Smooth muscle cell (in vitro differentiated cells): ENCODE data around the gene PTPN4. TPM values are rescaled to one million over a fixed set of nuclear protein-coding genes. Genes with fewer than 3 reads are reported as not detected.

Source experiments
- DNase-seq: peaks from one replicate; lab custom pipeline; 2025; ENCODE audit not compliant: unreplicated experiment; lab: John Stamatoyannopoulos, UW
- H2AFZ ChIP-seq: fragments of 200-600 bp; sonication (generic); 2 replicates; pipeline ENCODE4 v1.6.0; 2016; ENCODE audit warnings: antibody characterized with exemption, low read depth, mild to moderate bottlenecking
- H3F3A ChIP-seq: fragments of 200-600 bp; sonication (generic); 2 replicates; pipeline ENCODE4 v1.6.0; 2017; ENCODE audit warnings: antibody characterized with exemption, low read depth
- H3K27ac ChIP-seq: fragments of 200-600 bp; sonication (generic); 2 replicates; pipeline ENCODE4 v1.5.1; 2016; ENCODE audit warnings: low read depth, mild to moderate bottlenecking
- H3K27me3 ChIP-seq: fragments of 200-600 bp; sonication (generic); 2 replicates; pipeline ENCODE4 v1.6.1; 2016; ENCODE audit warnings: low read depth, mild to moderate bottlenecking
- H3K36me3 ChIP-seq: fragments of 200-600 bp; sonication (generic); 2 replicates; pipeline ENCODE4 v1.5.1; 2016; ENCODE audit warnings: low read depth
- H3K4me1 ChIP-seq: fragments of 200-600 bp; sonication (generic); 2 replicates; pipeline ENCODE4 v1.5.1; 2016; ENCODE audit warnings: low read depth
- H3K4me2 ChIP-seq: fragments of 200-600 bp; sonication (generic); 2 replicates; pipeline ENCODE4 v1.6.0; 2016; ENCODE audit warnings: mild to moderate bottlenecking
- H3K4me3 ChIP-seq: fragments of 200-600 bp; sonication (generic); 2 replicates; pipeline ENCODE4 v1.5.1; 2016; ENCODE audit warnings: mild to moderate bottlenecking
- H3K79me2 ChIP-seq: fragments of 200-600 bp; sonication (generic); 2 replicates; pipeline ENCODE4 v1.6.0; 2016; ENCODE audit warnings: low read depth, mild to moderate bottlenecking
- H3K9ac ChIP-seq: fragments of 200-600 bp; sonication (generic); 2 replicates; pipeline ENCODE4 v1.6.0; 2016; ENCODE audit warnings: low read depth
- H3K9me3 ChIP-seq: fragments of 200-600 bp; sonication (generic); replicated peaks from 2 replicates; pipeline ENCODE4 v1.5.1; 2016; ENCODE audit warnings: low read depth
- H4K20me1 ChIP-seq: fragments of 200-600 bp; sonication (generic); 2 replicates; pipeline ENCODE4 v1.6.0; 2016; ENCODE audit warnings: low read depth
- WGBS: methylation state at CpG from one replicate; pipeline ENCODE4 v1.1.7; 2016; ENCODE audit warnings: low lambda C conversion rate; 5-methylcytosine and 5-hydroxymethylcytosine counted together
- polyA plus RNA-seq: library from polyadenylated mRNA; unstranded; fragments of >200 nt; fragmentation: Nextera tagmentation; extraction: Ambion mirVana; gene quantifications from 2 replicates; pipeline ENCODE4 v1.2.1, GENCODE V29; 2016
- total RNA-seq: library from RNA; depleted of rRNA; stranded (reverse); fragments of >200 nt; gene quantifications from 2 replicates; pipeline ENCODE4 v1.2.3, GENCODE V29; 2014
- TF ChIP-seq, protein P1 (sequence below): fragments of 200-600 bp; sonication (generic); IDR thresholded peaks from 2 replicates; pipeline ENCODE4 v1.5.1; 2017; ENCODE audit warnings: borderline replicate concordance, mild to moderate bottlenecking, antibody characterized with exemption; ENCODE audit not compliant: insufficient read depth, poor library complexity, severe bottlenecking

Gene PTPN4
- total and polyA plus RNA-seq, 2 experiments from 2014 or later, result 9.7 to 26.2 TPM

- peak overlapping the region; percentile 51 for H3K27ac ChIP-seq
- peaks cover 19% of the 10 kb centered on the region for H4K20me1 ChIP-seq
- no peaks in the 10 kb centered on the region for H3K36me3 ChIP-seq
- WGBS, result 49% methylated on average over 8 of the region's 8 CpGs
- peaks cover 36% of the 10 kb centered on the region for H3K79me2 ChIP-seq
- H2AFZ ChIP-seq, result peak overlapping the region; percentile 97
- DNase-seq, result no peak
- H3F3A ChIP-seq, result no peaks in the 10 kb centered on the region
- H3K27me3 ChIP-seq, result no peaks in the 10 kb centered on the region
- TF ChIP-seq, protein P1, sequence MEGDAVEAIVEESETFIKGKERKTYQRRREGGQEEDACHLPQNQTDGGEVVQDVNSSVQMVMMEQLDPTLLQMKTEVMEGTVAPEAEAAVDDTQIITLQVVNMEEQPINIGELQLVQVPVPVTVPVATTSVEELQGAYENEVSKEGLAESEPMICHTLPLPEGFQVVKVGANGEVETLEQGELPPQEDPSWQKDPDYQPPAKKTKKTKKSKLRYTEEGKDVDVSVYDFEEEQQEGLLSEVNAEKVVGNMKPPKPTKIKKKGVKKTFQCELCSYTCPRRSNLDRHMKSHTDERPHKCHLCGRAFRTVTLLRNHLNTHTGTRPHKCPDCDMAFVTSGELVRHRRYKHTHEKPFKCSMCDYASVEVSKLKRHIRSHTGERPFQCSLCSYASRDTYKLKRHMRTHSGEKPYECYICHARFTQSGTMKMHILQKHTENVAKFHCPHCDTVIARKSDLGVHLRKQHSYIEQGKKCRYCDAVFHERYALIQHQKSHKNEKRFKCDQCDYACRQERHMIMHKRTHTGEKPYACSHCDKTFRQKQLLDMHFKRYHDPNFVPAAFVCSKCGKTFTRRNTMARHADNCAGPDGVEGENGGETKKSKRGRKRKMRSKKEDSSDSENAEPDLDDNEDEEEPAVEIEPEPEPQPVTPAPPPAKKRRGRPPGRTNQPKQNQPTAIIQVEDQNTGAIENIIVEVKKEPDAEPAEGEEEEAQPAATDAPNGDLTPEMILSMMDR, result no peak
- peaks cover 16% of the 10 kb centered on the region for H3K4me1 ChIP-seq
- H3K4me3 ChIP-seq, result peak overlapping the region; percentile 89
- no peaks in the 10 kb centered on the region for H3K9me3 ChIP-seq
- peak overlapping the region; percentile 72 for H3K9ac ChIP-seq
- H3K4me2 ChIP-seq, result peak overlapping the region; percentile 95
Observed at GRCh38 chr2:120012363-120012762, 252.6 kb downstream of the PTPN4 start.

- Histone ChIP-seq H3K27ac (peak within 1 kb of the TSS; percentile 51), H3K36me3 (no peaks in the 10 kb centered on the region), H3K4me1 (peaks cover 16% of the 10 kb centered on the region), H4K20me1 (peaks cover 22% of the 10 kb centered on the region), H2AFZ (peak within 1 kb of the TSS; percentile 97), H3K27me3 (no peaks in the 10 kb centered on the region), H3K4me3 (peak within 1 kb of the TSS; percentile 89), H3K4me2 (peak within 1 kb of the TSS; percentile 95), H3K79me2 (peaks cover 42% of the 10 kb centered on the region), H3F3A (no peaks in the 10 kb centered on the region), H3K9me3 (no peaks in the 10 kb centered on the region), H3K9ac (peak within 1 kb of the TSS; percentile 72)
- WGBS, result under 1% methylated on average over 88 of the region's 104 CpGs
- DNase-seq, result peak; percentile 66
- TF ChIP-seq, protein P1, result no peak
Observed at GRCh38 chr2:120012771-120013596, 253.3 kb downstream of the PTPN4 start, which contains the start of gene EPB41L5. TSS of gene EPB41L5 (plus strand) at chr2:120013077. CDS start at chr2:120019085, 6,008 bp downstream.

- DNase-seq, result peak; percentile 27
- TF ChIP-seq, protein P1, result no peak
- Histone ChIP-seq H3K4me2 (peak overlapping the region; percentile 95), H3K4me1 (peaks cover 16% of the 10 kb centered on the region), H3K9ac (peak overlapping the region; percentile 72), H4K20me1 (peaks cover 22% of the 10 kb centered on the region), H3K36me3 (no peaks in the 10 kb centered on the region), H3K27me3 (no peaks in the 10 kb centered on the region), H3K4me3 (peak overlapping the region; percentile 89), H3K9me3 (no peaks in the 10 kb centered on the region), H3K79me2 (peaks cover 49% of the 10 kb centered on the region), H3K27ac (peak overlapping the region; percentile 51), H3F3A (no peaks in the 10 kb centered on the region), H2AFZ (peak overlapping the region; percentile 97)
- 13% methylated on average over 17 of the region's 17 CpGs for WGBS
Observed at GRCh38 chr2:120013597-120014223, 254.0 kb downstream of the PTPN4 start.
